GM18499 (cell line): Measurements from ENCODE around the gene TMEM163.

ENCODE experiments used
- ATAC-seq: cut with Tn5 transposase; IDR thresholded peaks from one replicate; pipeline ENCODE4 v1.9.1; 2021; ENCODE audit warnings: moderate number of reproducible peaks; ENCODE audit not compliant: insufficient read depth, unreplicated experiment

Gene TMEM163

DNA sequence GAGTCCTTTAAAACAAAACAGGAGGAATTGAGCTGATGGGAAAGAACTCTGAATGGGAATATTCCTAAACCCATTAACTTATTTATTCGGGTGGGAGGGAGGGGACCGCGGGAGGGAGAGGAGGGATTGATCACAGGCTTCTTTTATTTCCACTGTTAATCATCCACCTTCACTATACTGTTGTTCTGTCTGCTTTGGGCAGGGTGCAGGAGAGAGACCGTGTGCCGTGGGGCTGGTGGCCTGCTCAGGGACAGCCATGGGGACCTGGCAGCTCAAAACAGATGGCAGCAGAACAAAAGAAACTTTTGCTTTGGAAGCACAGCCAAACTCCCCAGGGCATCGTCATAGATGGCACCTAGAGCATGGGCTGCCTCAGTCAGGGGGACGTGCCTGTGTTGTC lies 269.6 kb downstream of the TMEM163 start:
- no peak for ATAC-seq

- ATAC-seq: no peak
Observed at GRCh38 chr2:134448650-134449049, 270.1 kb downstream of the TMEM163 start.

DNA sequence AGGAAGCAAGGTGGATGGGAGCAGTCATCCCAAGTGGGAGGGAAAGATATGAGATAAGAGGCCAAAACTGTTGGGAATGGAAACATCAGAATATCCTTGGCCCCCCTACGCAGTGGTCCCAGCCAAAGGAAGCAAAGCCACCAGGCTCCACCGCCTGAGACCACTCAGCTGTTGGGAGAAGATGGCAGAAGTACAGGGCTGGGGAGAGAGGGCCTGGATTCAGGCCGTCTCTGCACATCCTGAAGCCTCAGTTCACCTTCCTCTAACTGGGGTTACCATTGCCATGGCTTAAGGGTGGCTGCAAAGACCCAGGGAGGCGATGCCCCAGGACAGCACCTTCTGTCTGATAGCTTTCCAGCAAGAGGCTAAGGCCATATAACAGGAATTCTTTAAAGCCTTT lies 271.1 kb downstream of the TMEM163 start:
- no peak for ATAC-seq

GRCh38 chr2:134446383-134447017 lies 272.3 kb downstream of the TMEM163 start:
- ATAC-seq: no peak

DNA sequence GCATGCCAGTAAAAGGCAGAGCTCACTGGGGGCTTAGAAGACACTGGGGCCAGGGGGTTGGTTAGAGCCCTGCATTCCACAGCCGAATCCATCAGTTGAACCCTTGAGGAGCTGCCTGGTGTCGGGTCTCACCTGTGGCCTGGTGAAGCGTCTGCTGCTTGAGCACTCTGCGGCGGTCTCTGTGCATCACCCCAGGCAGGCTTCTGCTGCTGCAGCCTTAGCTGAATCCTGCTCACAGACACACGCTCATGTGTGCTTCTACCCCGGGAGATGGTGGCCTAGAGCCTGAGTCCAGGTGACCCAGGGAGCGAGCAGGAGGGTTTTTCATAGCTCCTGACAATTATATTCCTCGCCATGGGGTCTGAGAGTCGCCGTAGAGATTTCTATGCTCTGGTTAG lies 272.8 kb downstream of the TMEM163 start:
- no peak for ATAC-seq

GRCh38 chr2:134445116-134445515 lies 273.7 kb downstream of the TMEM163 start:
- no peak for ATAC-seq

DNA sequence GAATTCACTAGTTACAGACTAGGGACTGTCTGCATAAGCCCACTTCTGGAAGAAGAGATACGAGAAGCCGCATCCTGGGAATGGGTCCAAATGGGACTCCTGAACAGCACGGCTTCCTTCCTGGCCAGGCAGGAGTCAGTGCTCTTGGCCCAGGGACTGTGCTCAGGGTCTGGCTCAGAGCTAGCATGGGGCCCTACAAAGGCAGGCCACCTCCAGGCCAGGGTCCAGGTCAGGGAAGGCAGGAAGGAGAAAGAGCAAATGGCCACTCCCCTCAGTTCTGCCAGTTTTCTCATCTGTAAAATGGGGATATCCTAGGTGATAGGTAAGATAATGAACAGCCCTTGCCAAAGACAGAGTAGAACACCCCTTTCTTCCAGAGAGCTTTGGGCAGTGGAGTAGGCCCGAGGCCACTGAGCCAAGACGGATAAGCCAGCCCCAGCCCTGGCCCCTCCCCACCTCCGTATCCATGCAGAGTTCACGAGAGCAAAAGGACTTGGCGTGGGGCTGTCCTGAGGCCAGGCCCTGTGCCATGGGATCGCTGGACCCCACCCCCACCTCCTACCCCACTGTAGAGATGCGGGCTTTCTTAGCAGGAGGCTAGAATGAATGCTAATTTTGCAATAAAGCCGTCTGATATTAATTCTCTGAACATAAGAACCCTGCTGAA lies 274.9 kb downstream of the TMEM163 start:
- ATAC-seq: no peak

DNA sequence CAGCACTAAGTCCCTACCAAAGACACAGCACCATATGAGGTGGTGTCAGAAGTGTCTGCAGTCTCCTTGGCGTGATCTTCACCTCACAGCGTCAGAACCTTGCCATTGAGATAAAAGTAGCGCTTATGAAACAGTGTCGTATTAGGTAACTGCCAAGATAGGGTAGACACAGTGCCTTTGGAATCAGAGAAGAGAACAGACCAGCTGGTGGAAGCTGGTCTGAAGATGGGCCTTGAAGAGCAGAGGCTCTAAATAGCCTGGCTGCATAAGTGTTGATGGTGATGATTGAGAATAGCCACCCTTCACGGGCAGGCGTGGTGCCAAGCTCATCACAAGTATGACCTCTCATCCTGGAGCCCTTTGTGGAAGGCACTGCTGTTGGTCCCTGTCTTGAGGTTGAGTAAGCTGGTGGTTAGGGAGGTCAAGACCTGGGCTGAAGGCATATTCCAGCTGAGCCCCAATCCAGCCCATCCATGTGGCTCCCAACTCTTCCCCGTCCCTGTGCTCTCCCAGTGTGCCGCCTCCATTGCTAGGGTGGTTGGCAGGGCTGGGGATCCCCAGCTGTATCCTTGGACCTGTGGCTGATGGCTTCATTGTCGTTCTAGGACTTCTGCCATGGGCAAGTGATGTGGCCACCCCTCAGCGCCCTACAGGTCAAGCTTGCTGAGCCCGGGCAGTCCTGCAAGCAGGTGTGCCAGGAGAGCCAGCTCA lies 277.5 kb downstream of the TMEM163 start:
- no peak for ATAC-seq

GRCh38 chr2:134440336-134440909 lies 278.4 kb downstream of the TMEM163 start:
- ATAC-seq: no peak

DNA sequence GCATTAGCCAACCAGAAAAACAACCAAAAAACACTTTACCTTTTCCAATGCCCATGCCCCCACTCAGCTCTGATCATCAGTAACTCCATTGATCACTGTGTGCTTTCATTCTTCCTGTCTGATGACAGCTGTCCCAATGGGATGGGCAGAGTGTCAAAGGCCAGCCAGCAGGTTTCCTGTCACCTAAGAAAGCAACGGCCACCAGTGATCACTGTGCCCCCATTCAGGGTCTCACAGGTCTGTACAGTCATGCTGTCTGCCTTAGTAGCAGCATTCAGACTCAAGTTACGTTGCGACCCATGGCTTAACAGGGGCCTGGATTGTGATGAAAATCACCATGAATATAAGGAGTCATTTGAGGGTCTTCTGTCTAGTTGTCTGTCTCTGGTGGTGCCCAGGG lies 280.4 kb downstream of the TMEM163 start:
- ATAC-seq: no peak

- no peak for ATAC-seq
Observed at GRCh38 chr2:134436706-134437105, 282.1 kb downstream of the TMEM163 start.

DNA sequence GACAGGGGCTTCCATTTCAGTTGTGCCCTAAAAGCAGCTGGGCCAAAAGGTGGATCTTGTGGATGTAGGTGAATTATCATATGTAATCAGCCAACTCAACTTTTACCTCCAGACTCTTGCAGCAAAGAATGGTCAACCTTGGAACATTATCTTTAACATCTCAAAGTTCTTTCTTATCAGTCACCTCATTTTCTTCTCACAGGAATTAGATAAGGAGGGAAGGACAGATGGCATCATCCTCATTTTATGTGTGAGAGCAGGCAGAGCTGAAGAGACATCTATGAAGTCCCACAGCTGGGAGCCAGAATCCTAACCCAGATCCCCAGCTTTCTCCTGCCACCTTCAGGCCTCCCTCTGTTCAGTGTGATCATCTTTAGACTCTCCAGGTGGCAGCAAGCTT lies 282.9 kb downstream of the TMEM163 start:
- ATAC-seq: no peak

DNA sequence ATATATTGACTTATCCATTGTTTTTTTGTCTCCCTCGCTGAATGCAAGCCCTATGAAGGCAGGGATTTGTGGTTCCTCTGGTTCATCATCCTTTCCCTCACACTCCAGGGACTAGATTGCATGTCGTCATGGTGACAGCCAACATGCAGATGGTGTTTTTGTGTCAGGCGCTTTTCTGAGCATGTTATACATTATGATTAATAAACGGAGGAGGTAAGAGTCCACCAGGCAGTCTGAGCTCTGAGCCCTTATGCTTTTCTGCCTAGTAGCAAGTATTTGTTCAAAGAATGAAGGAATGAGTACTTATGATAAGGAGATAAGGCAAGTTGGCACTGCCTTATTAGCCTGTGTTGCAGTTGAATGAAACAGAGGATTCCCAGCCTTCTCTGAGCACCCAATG lies 283.3 kb downstream of the TMEM163 start:
- ATAC-seq: no peak

GRCh38 chr2:134433979-134434378 lies 284.8 kb downstream of the TMEM163 start:
- ATAC-seq: no peak

DNA sequence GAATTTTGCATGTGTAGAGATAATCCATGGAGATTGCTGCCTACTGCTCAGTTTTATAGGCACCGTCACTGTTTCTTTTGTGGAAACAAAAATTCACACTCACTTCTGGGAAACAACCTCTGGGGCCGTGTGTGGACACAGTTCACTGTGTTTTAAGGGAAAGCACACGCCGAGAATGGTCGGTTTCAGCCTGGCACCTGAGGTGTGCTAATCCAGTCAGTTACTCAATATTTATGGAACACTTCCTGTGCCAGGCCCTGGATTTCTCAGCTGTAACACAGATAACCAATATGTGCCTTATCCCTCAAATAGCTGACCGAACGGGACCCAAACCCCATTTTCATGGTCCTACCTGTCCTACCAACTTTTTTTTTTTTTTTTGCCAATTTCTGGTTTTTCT lies 285.3 kb downstream of the TMEM163 start:
- ATAC-seq: no peak

- ATAC-seq: no peak
Observed at GRCh38 chr2:134432435-134432883, 286.3 kb downstream of the TMEM163 start.

GRCh38 chr2:134431838-134432434 lies 286.9 kb downstream of the TMEM163 start:
- ATAC-seq: no peak

GRCh38 chr2:134429886-134430285 lies 288.9 kb downstream of the TMEM163 start:
- no peak for ATAC-seq

DNA sequence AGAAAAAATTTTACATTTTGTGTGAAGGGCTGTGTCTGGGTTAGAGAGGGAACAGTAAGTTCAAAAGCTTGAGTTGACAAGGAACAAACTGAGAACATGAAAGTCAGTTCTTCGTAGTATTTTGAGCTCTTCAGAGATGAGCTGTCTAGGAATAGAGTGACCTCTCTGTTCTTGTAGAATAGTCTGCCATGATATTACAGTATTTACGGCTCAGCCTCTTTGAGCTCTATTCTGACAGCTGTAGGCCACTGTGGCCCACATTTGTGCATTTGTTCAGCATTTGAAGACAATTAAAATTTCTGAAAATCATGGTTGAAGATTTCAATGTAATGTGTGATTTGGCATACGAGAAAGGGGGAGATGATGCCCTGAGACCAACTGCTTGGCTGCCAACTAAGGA lies 292.1 kb downstream of the TMEM163 start:
- ATAC-seq: no peak

DNA sequence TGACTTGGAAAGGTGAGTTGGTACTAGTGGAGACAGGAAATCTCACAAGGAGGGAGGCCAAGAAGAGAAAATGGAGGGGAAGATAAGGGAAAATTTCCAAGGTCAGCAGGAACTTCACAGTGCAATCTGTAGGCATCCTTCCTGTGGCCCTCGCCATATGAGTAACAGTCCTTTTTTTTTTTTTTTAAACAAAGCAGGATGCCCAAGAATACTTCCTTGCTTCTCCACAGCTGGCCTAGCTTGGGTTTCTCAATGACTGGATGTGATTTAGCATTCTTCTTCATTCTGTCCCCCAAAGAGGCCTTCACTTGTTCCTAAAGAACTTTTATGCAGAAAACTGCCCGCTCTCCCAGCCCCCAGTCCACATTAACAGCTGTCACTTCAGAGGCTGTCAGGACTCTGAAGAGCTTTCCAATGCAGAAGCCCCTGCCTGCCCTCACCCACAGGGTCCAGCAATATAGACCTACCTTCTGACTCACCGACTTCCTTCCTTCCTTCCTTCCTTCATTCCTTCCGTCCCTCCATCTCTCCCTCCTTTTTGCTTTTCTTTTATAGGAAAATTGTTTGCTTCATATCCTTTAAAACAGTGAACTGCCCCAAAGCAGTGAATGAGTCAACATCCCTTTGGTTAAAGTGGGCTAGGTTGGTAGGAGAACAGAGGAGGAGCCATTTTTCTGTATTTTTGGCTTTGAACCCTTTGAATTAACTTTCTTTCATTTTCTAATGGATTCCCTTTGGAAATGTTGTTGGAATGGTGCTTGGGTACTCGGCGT lies 292.9 kb downstream of the TMEM163 start:
- ATAC-seq: no peak
